HG03460 (cell line): Measurements from ENCODE around the gene CCDC88C.
"Not testable (repeated sequence)": the region's sequence is repeated elsewhere in the genome, so short reads cannot be mapped to it uniquely, and the experiment has no call there.

Source experiments
- ATAC-seq: cut with Tn5 transposase; IDR thresholded peaks from one replicate; pipeline ENCODE4 v1.9.1; 2021; ENCODE audit not compliant: unreplicated experiment

CCDC88C gene

DNA sequence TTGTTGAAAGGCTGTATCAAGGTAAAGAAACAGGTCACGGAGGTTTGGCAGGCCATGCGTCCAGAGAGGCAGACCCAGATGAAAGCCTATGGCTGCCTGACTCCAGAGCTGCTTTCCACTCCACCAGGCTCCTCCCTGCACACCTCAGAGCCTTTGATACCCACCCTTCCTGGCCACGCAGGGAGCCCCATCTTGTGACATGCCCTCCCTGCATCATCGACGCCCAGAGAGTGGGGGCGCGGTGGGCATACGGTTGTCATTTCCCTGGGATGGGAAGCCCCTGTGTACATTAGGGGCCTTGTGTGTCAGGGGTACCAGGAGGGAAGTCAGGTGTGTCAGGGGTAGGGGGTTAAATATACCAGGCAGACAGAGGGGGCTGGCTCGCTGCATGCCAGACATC lies 142.8 kb downstream of the CCDC88C start:
- no peak for ATAC-seq

DNA sequence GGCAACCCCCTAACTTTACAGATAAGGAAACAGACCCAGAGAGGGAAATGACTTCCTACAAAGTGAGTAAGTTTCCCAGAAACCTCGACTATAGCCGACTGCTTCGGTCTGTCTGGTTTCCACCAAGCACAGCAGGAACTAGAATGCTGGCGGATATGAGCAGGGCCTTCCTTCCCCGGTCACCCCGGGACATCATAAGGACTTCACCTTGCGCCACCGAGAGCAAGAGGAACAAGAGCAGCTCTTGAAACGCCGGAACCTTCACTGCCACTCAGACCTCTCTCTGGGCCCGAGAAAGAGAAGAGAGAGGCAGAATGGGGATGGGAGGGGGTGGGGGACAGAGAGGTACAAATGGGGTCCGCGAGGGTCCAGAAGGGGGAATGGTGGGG lies 143.7 kb downstream of the CCDC88C start:
- ATAC-seq: no peak

DNA sequence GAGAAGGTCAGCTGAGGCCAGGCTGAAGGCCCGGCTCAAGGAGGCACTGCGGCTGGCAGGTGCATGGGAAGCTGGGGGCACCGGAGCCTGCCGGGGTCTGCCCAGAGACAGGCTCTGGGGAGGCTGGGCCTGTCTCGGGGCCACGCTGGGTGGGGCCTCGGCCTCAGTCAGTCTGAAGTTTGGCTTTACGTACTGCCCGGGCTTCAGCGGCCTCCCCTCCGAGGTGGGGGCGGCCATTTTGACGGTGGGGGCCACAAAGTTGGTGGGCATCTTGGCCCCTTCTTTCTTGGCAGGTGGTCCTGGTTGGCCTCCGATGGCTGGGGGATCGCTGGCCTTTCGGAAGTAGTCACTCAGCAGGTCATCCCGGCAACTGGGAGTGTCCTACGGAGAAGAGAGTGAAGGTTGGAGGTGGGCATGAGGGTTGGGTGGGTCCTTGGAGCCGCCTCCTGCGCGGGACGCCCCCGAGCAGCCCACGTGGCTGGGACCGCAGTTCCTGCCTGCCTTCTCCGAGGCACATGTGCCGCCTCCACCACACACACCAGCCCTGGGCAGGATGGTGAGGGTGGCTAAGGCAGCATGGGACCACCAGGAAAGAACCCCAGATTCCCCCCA lies 144.2 kb downstream of the CCDC88C start:
- ATAC-seq: no peak

DNA sequence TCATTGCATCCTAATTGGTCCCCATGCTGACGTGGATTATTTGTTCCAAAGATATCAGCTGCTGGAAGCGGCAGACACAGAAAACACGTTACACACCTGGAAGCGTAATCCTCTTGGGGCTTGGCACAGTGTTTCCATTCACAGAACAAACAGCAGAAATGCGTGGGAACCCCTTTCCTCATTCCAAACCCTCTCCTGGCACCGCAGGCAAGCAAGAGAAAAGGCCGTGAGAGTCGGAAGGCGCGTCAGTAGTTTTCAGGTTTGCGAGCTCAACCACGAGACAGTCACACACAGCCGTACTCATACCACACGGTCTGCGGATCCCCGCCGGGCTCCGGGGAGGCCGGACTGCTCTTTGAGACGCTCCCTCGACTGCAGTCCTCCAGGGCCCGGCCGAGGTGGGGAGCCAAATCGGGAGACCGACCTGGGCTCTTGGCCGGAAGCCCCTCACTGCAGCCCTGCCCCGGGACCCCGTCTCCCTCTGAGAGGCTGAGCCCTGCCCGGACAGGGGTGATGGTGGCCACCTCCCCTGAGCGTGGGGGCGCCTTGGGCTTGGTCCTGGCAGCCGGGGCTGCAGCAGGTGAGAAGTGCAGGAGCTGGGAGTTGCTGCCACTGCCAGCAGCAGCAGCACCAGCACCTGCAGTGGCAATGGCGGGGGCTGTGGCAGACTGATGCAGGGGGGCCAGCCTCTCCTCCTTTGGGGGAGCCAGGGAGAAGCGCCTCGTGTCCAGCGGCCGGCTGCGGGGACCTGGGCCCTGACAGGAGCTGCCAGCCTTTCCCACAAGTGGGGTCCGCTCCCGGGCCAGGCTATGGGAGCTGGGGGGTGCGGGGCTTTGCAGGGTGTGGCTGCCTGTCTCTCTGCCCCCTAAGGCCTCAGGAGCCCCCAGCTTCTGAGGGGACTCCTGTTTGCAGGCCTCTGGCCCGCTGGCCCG lies 145.0 kb downstream of the CCDC88C start:
- no peak for ATAC-seq

DNA sequence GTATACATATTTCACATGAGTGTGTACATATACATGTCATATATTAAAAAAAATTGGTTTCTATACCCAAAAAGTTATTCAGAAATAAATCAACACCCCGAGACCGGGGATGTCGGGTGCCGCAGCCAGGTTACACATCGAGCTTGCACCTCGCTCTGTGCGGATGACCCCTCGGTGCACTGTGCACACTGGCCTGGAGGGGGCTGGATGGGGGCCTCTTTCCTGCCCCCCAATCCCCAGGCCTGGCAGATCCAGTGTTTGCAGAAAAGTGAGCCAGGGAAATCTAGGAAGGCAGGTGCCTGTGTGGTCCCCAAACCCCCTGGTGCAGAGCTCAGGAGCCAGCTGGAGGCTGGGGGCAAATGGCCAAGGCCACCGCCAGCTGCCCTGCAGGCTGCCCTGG lies 146.0 kb downstream of the CCDC88C start:
- ATAC-seq: no peak

DNA sequence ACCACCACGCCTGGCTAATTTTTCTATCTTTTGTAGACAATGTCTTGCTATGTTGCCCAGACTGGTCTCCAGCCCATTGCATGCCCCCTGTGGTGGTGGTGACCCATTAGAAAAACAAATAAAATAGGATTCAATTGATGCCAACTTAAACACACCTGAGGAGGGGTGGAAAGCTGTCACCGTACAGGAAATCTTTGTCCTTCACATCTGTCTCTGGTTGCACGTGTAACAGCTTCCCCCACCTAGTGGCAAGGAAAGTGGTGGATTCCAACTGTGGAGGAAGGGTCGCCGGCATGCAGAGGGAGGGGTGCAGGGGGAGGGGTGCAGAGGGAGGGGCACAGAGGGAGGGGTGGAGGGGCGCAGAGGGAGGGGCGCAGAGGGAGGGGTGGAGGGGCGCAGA lies 147.0 kb downstream of the CCDC88C start:
- ATAC-seq: no peak

DNA sequence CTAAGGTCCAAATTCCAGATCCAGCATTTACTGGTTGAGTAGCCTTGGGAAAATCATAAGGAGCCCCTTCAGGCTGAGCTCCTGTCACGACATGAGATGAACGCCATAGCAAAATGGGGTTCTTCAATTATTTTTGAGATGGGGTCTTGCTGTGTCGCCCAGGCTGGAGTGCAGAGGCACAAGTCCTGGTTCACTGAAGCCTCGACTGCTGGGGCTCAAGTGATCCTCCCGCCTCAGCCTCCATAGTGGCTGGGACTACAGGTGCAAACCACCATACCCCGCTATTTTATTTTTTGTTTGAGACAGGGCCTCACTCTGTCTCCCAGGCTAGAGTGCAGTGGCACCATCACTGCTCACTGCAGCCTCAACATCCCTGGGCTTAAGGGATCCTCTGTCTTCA lies 147.4 kb downstream of the CCDC88C start:
- ATAC-seq: no peak

DNA sequence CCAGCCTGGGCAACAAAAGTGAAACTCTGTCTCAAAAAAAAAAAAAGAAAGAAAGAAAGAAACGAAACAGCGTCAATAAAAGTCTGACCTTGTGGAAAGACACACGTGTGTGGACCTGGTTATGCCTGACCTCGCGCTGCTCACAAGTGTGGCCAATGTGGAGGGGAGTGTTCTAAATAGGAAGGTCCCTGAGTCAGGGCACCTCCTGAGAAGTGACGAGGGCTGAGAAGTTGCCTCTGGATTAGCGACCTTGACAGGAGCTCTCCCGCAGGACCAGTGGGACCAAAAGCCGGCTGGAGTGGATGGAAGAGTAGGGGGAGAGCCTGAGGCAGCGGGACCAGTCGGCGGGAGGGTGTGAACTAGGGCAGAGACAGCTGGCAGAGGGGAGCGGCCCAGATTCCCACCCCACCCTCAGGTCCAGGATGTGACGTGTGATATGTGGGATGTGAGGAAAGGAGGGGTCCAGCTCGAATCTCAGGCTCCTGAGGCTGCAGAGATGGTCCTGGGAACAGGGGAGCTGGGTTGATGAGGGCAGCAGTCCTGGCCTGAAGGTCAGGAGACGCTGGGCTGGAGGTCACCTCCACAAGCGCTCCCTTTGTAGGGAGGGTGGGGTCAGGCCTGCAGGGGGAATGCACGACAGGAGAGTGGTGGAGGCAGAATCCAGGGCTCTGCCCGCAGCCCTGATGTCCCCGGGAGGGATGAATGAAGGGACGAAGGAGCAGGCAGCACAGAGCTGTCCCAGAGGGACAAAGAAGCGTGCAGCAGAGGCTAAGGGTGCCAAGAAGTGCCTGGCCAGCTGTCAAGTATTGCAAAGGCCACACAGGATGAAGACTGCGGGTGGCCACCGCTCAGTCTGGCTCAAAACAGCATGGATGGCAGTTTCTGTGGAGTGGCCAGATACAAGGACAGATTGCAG lies 148.3 kb downstream of the CCDC88C start:
- no peak for ATAC-seq

DNA sequence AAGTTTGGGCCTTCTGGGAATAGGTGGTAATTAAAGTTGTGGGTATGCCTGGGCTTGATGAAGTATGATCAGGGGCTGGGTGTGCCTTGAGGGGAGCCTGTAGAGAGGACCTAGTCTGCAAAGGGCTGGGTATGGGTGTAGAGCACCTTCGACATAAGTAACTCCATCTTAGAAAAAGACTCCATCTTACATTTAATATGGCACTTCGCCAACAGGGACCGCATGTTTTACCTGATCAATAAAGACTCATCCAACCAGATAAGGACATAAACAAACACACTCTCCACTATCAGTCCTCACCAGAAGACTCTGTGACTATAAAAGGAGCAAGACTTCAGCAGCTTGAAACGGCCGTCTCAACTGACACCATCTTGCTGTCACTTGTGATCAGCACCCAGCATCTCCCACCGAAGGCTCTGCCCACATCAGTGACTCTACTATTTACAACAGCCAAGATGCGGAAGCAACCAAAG lies 149.6 kb downstream of the CCDC88C start:
- ATAC-seq: no peak

DNA sequence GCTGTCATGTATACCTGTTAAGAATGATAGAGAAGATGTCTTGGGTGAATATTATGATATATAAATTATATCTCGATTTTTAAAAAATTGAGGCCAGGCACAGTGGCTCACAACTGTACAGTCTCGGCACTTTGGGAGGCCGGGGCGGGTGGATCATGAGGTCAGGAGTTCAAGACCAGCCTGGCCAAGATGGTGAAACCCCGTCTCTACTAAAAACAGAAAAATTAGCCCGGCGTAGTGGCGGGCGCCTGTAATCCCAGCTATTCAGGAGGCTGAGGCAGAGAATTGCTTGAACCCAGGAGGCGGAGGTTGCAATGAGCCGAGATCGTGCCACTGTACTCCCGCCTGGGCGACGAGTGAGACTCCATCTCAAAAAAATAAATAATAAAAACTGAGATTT lies 151.3 kb downstream of the CCDC88C start:
- not testable (repeated sequence) for ATAC-seq

DNA sequence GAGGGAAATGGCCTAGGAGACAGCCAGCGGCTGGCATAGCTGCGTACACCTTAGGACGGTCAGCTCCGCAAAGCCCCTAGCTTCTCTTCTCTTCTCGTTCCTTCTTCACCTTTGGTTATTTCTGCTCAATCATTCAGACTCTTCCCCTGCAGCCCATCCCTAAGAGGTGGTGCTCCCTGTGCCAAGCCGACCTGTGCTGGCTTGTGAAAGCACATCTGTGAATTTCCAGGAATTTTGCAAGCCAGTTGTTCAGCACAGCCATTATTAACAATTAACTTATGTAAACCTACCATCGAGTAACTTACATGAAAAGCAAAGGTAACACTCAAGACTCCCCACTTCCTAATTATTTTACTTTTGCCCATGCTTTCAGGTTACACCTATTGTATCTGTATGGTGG lies 152.2 kb downstream of the CCDC88C start:
- ATAC-seq: no peak

DNA sequence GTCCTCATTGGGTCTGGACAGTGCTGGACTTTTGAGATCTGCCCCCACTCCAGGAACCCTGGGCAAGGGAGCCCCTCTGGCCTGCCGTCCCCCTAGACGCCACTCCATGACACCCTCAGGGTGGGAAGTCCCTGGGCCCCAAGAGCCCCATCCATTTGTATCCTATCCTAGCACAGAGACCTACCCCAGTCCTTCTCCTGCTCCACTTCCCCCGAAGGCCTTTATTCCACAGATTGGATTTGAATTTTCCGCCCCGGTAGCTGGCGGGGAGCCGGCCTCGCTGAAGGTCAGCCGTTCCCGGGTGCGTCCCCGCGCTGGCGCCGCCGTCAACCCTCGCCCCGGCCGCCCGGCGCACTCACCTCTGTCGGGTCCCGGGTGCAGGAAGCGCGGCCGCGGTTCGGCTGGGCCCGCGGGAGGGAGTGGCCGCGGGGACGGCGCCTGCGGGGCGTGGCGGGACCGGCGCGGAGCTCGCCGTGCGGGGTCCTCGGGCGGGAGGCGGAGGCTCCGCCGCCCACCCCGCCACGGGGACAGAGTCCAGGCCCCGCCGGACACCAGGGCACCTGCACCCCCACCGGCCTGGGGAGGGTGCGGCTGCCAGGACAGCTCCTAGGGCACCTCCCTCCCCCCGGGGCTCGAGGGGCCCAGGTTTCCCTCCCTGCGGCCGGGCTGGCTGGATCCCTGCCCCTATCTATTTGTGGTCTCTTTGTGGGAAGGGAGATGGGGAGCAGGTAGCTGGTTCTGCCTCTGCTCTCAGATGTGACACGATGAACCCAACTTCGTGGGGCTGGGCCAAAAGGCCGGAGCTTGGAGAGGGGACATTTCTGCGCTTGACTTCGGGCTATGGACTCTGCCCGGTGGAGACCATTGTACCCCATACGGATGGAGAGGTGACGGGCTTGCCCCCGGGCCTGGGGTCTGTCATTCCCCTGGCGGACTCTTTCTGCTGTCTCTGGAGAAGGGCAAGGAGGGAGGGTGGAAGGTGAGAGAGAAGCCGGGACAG lies 153.2 kb downstream of the CCDC88C start:
- no peak for ATAC-seq

DNA sequence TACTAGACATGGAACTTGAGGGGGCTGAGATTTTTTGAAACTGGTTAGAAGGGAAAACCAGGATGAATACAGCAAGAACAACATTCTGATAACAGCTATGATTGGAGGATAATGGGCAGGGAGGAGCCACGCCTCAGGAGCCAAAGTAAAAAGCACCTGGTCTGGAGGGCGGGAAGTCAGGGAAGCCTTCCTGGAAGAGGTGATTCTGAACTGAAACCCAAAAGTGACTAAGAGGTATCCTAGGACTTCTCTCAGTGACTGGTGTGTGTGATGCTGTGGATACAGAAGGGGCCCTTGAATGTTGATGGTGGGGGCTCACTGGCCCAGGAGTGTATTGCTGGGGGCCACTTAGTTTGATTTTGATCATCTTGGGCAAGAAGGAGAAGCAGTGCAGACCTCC lies 154.3 kb downstream of the CCDC88C start:
- no peak for ATAC-seq

DNA sequence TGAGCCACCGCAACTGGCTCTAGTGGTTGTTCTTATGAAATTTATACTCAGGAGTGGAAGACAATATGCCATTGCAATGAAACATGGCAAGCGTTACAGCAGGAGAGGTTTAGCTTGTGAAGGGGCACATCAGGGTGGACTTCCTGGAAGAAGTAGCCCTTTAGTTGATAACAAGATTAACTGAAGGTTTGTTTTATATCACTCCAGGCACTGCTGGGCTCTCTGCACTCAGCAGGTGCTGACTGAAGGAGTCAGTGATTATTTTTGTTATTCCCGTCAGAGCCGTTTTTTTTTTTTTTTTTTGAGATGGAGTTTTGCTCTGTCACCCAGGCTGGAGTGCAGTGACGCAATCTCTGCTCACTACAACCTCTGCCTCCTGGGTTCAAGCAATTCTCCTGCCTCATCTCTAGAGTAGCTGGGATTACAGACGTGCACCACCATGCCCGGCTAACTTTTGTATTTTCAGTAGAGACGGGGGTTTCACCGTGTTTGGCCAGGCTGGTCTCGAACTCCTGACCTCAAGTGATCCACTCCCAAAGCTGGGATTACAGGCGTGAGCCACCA lies 155.6 kb downstream of the CCDC88C start:
- no peak for ATAC-seq

DNA sequence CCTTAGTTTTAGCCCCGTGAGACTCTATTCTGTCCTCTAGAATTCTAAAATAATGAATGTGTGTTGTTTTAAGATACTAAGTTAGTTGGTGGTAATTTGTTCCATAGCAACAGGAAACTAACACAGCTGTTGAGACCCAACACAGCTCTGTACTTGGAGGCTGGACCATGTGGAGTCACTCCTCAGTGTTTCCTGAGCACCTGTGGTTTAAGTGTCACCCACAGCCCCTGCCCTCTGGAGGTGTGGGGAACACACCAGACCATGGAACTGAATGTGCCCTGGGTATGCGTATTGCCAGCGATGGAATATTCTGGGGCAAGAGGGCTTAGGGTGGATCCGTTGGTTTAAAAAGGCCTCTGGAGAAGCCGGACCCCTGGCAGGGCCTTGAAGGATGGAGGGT lies 156.5 kb downstream of the CCDC88C start:
- ATAC-seq: no peak

DNA sequence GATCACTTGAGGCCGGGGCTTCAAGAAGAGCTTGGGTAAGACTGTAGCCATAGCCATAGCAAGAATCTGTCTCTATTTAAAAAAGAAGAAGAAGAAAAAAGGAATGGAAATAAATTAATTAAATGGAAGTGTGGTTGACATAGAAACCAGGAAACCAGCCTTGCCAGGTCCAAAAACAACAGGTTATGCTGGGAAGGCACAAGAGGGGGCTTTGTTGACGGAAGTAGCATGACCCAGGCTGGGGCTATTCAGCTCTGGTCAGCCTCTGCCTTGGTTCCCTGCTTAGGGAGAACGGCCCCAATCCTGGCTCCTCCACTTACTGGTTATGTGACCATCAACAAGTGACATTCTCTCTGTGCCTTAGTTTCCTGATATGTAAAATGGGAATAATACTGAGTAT lies 158.7 kb downstream of the CCDC88C start:
- ATAC-seq: no peak

DNA sequence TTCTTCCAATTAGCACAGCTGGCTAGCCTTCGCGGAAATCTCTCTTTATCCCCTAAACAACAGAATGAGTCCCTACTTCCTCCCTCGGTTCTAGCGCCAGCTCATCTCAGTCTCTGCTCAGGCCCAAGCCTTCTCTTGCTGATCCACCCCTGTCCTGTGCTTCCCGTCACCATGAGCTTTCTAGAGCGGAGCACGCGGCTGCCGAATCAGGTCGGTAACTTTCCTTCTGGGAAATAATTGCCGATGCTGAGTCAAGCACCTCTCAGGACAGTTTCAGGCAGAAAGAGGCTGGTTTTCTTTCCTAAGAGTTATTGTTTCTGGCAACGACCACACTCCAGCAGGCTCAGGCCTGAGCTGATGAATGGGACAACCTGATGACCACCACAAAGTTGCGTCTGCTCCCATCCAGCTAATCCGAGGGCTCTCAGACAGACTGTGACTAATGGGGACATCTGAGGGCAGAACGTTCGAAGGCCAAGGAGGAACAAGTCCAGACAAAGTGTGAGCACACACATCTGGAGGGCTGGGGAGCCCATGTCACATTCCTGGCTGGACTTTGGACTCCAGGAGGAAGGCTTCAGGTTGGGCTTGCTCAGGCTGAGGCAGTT lies 159.5 kb downstream of the CCDC88C start:
- ATAC-seq: no peak

DNA sequence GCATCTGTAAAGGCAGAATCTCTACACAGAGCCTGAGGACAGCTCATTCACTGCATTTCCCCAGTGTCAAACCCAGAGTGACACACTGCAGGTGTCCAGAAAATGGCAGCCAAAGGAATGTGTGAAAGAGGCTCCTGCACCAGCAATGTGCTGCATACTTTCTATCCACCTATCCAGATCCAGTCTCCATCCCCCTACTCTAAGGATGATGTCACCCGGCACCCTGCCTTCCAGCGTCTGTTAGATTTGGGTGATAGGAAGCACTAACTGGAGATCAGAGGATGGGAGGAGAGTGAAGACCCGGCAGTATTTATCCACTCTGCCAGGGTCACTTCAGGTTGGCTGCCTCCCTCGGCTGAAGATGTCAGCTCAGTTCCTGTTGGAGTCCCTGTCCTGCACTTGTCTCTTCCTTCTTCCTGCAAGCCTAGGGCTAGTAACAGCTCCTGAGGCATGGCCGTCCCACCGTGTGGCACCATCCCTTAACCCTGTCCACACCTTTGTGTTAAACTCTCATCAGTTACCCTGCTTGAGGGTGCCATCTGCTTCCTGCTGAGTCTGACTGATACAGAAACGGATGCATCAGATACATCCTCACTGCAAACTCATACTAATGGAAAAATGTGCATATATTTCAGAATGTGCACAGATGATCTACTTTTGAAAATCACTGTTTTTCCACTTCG lies 160.2 kb downstream of the CCDC88C start:
- no peak for ATAC-seq

DNA sequence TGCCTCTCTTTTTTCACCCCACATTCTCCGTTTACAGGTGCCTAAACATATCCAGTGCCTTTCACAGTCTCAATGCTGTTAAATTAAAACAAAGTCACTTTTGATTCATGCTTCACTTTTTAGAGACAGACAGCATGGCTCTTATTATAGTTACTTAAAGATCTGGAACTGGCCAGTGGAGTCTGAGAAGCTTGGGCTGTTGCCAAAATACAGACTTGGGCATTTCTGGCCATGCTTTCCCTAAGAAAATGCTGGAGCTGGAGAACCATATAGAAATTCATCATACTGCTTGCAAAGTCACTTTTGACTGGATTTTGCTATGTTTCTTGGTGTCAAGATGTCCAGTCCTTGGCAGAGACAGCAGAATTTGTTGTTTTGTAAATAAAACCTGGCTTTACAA lies 161.0 kb downstream of the CCDC88C start:
- ATAC-seq: no peak
